ENCODE measurements around the gene TRAF7. TPM values are rescaled to one million over a fixed set of nuclear protein-coding genes. Genes with fewer than 3 reads are reported as not detected.
"Not testable (repeated sequence)": the region's sequence is repeated elsewhere in the genome, so short reads cannot be mapped to it uniquely, and the experiment has no call there.

The TRAF7 gene
- total RNA-seq, 2 experiments from 2014 or later: 53.6 to 82.3 TPM

DNA sequence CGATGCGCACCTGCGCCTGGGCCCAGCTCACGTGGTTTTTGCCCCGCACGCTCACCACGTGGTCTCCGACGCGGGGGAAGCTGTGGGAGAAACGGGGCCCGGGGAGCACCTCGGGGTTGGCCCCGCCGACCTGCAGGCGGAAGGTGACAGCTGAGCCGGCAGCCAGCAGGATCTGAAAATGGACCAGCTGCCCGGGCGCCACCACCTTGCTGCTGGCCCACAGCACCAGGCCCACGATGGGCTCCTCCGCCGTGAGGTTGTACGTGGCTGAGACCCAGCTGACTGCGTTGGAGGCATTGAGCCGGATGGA, 46.4 kb upstream of the TRAF7 start:
- H3K4me1 ChIP-seq (ENCODE audit: insufficient read depth, low read length, poor library complexity, severe bottlenecking); intact Hi-C loops (cut with micrococcal nuclease; ENCODE audit: unreplicated experiment); H3K4me2 ChIP-seq (ENCODE audit: low read length); H3K27ac ChIP-seq (ENCODE audit: low read depth, low read length, poor library complexity, severe bottlenecking); H3K79me2 ChIP-seq (ENCODE audit: insufficient read depth, low read depth, low read length); H3K9me3 ChIP-seq (ENCODE audit: low read length); H4K20me1 ChIP-seq (ENCODE audit: insufficient read depth, low read length); BruUV-seq (replicated peaks); DNase-seq (ENCODE audit: low spot score); H2AFZ ChIP-seq (ENCODE audit: low read length); H3K4me3 ChIP-seq (ENCODE audit: low read depth, low read length, poor library complexity, severe bottlenecking); CTCF ChIA-PET (ENCODE audit: unreplicated experiment); POLR2A ChIA-PET; H3K36me3 ChIP-seq (ENCODE audit: insufficient read depth, low read length); H3K9me2 ChIP-seq (ENCODE audit: insufficient read depth, low read length): not testable (repeated sequence)

DNA sequence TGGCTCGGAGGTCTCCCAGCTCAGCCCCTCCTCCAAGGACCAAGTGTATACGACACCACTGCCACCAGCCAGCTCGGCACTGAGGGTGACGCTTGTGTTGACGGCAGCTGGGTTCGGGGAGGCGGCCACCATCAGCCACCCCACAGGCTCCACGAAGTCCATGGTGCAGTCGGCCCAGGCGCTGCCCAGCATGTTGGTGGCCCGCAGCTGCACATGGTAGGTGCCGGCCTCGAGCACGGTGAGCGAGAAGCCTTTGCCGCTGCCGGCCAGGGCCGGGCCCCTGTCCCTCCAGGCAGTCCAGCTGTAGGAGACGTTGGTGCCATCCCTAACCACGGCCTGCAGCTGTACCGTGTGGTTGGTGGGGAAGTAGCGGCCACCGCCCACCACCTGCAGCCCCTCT, 45.7 kb upstream of the TRAF7 start:
- H3K36me3 ChIP-seq (ENCODE audit: insufficient read depth, low read length): not testable (repeated sequence)

DNA sequence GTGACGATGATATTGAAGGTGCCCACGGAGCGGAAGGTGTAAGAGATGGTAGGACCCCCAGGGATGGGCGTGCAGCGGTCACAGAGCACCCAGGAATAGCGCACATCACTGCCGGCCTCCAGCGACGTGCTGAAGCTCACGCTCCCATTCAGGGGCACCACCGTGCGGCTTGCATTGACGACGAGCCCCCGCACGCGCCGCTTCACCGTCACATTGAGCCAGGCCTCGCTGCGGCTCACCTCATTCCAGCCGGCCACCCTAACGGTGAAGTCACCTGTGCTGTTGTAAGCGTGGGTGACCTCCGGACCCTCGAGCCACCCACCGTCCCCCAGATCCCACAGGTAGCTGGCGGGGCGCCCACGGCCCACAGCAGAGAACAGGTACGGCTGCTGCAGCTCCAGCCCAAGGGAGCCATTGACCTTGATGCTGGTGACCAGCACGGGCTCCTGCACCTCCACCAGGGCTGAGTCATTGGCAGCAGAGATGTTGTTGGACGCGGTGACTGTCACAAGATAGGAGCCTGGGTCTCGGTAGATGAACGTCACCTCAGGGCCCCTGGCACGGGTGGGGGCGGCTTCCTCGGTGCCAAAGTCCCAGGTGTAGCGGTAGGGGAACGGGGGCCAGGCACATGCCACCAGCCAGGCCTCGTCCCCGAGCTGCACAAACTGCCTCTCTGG, 45.1 kb upstream of the TRAF7 start:
- DNase-seq (ENCODE audit: low spot score); BruUV-seq (replicated peaks); CTCF ChIA-PET (ENCODE audit: unreplicated experiment); H3K27ac ChIP-seq (ENCODE audit: low read depth, low read length, poor library complexity, severe bottlenecking); H3K4me2 ChIP-seq (ENCODE audit: low read length); H2AFZ ChIP-seq (ENCODE audit: low read length); H4K20me1 ChIP-seq (ENCODE audit: insufficient read depth, low read length); H3K79me2 ChIP-seq (ENCODE audit: insufficient read depth, low read depth, low read length); H3K9me2 ChIP-seq (ENCODE audit: insufficient read depth, low read length); intact Hi-C loops (cut with micrococcal nuclease; ENCODE audit: unreplicated experiment); H3K4me3 ChIP-seq (ENCODE audit: low read depth, low read length, poor library complexity, severe bottlenecking); H3K4me1 ChIP-seq (ENCODE audit: insufficient read depth, low read length, poor library complexity, severe bottlenecking); H3K36me3 ChIP-seq (ENCODE audit: insufficient read depth, low read length); POLR2A ChIA-PET; H3K9me3 ChIP-seq (ENCODE audit: low read length): not testable (repeated sequence)

More for the DNA sequence above, 45.7 kb upstream of the TRAF7 start:
- H3K9me2 ChIP-seq (ENCODE audit: insufficient read depth, low read length); H4K20me1 ChIP-seq (ENCODE audit: insufficient read depth, low read length); H3K4me3 ChIP-seq (ENCODE audit: low read depth, low read length, poor library complexity, severe bottlenecking); H3K9me3 ChIP-seq (ENCODE audit: low read length); H3K4me2 ChIP-seq (ENCODE audit: low read length); intact Hi-C loops (cut with micrococcal nuclease; ENCODE audit: unreplicated experiment); CTCF ChIA-PET (ENCODE audit: unreplicated experiment); H3K79me2 ChIP-seq (ENCODE audit: insufficient read depth, low read depth, low read length); POLR2A ChIA-PET; H2AFZ ChIP-seq (ENCODE audit: low read length); DNase-seq (ENCODE audit: low spot score); H3K4me1 ChIP-seq (ENCODE audit: insufficient read depth, low read length, poor library complexity, severe bottlenecking); H3K27ac ChIP-seq (ENCODE audit: low read depth, low read length, poor library complexity, severe bottlenecking): not testable (repeated sequence)
- TSS peak; percentile 56 for BruUV-seq (replicated peaks)

DNA sequence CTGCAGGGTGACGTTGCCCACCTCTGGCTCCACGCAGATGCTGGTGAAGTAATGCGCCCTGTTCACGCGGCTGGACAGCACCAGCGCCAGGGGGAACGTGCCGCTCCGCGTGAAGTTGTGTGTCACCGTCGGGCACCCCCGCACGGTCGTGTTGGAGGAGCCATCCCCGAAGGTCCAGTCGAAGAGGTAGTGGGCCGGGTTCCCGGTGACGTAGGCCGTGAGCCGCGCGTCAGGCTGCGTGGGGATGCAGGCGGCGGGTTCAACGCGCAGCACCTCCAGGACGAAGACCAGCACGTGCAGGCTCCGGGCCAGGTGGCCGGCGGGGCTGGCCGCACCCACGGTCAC, 44.6 kb upstream of the TRAF7 start:
- POLR2A ChIA-PET; H3K4me2 ChIP-seq (ENCODE audit: low read length); BruUV-seq (replicated peaks); CTCF ChIA-PET (ENCODE audit: unreplicated experiment); intact Hi-C loops (cut with micrococcal nuclease; ENCODE audit: unreplicated experiment); H2AFZ ChIP-seq (ENCODE audit: low read length); H3K4me3 ChIP-seq (ENCODE audit: low read depth, low read length, poor library complexity, severe bottlenecking); H3K9me2 ChIP-seq (ENCODE audit: insufficient read depth, low read length); H3K27ac ChIP-seq (ENCODE audit: low read depth, low read length, poor library complexity, severe bottlenecking); H4K20me1 ChIP-seq (ENCODE audit: insufficient read depth, low read length); H3K79me2 ChIP-seq (ENCODE audit: insufficient read depth, low read depth, low read length); H3K4me1 ChIP-seq (ENCODE audit: insufficient read depth, low read length, poor library complexity, severe bottlenecking); H3K9me3 ChIP-seq (ENCODE audit: low read length); H3K36me3 ChIP-seq (ENCODE audit: insufficient read depth, low read length); DNase-seq (ENCODE audit: low spot score): not testable (repeated sequence)

DNA sequence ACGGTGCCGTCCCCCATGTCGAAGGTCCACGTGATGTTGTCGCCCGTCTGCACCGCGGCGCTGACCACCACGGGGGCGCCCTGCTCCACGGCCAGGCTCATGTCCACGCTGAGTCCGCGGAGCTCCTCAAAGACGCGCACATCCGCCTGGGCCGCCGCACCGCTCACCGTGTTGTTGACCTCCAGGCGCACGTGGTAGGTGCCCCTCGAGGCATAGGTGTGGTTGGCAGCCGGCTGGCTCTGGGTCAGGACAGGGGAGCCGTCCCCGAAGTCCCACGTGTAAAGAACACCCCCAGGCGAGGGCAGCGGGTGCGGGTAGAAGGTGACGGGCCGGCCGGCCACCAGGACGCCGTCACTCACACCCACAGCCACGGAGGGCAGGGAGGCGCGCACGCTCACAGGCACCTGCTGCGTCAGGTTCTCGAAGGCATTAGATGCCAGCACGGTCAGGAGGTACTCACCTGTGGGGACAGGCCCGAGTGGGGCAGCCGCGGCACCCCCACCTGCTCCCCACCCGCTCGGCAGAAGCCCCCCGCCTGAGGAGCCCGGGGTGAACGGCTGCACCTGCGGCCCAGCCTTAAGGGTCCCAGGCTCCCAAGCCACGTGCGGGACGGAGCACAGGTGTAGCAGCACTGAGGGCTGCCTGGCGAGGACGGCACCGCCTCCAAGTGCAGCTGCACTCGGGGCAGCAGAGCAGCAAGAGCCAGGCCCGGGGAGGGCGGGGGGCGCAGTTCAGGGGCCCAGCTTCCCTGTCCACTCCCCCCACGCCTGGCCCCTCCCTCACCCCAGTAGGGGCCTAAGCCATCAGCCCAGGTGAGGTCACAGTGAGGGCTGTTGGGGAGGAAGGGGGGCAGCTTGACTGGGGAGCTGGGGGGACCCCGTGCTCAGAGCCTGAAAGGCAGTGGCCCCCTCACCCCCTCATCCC, 43.9 kb upstream of the TRAF7 start:
- DNase-seq (ENCODE audit: low spot score); H3K4me2 ChIP-seq (ENCODE audit: low read length); H3K27ac ChIP-seq (ENCODE audit: low read depth, low read length, poor library complexity, severe bottlenecking); POLR2A ChIA-PET; CTCF ChIA-PET (ENCODE audit: unreplicated experiment); H4K20me1 ChIP-seq (ENCODE audit: insufficient read depth, low read length); BruUV-seq (replicated peaks); H3K4me1 ChIP-seq (ENCODE audit: insufficient read depth, low read length, poor library complexity, severe bottlenecking); H3K79me2 ChIP-seq (ENCODE audit: insufficient read depth, low read depth, low read length); H3K36me3 ChIP-seq (ENCODE audit: insufficient read depth, low read length); H3K9me3 ChIP-seq (ENCODE audit: low read length); intact Hi-C loops (cut with micrococcal nuclease; ENCODE audit: unreplicated experiment); H3K9me2 ChIP-seq (ENCODE audit: insufficient read depth, low read length); H3K4me3 ChIP-seq (ENCODE audit: low read depth, low read length, poor library complexity, severe bottlenecking); H2AFZ ChIP-seq (ENCODE audit: low read length): not testable (repeated sequence)

DNA sequence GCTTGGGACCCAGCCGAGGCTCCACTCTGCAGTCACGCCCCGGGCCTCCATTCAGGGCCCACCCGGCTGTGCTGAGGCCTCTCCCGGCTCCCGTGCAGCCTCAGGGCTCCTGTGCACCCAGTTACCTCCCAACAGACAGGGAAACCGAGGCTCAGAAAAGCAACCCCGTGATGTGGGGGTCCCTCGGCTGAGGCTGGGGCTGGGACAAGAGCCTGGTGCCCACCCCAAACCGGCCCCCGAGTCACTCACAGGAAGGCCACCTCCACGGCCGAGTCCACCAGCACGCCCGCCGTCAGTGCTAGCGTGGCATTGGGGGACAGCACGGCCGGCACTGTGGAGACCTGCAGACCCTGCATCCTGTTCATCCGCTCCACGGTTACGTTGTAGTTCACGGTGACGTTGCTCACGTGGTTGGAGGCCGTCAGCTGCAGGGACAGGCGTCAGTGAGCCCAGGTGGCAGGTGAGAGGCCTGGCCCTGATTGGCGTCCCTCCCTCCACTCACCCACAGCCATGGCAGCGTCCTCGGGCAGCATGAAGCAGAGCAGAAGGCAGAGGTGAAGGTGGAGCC, 43.0 kb upstream of the TRAF7 start:
- H2AFZ ChIP-seq (ENCODE audit: low read length); H3K9me3 ChIP-seq (ENCODE audit: low read length); H3K4me1 ChIP-seq (ENCODE audit: insufficient read depth, low read length, poor library complexity, severe bottlenecking); BruUV-seq (replicated peaks); H3K27ac ChIP-seq (ENCODE audit: low read depth, low read length, poor library complexity, severe bottlenecking); H3K36me3 ChIP-seq (ENCODE audit: insufficient read depth, low read length); POLR2A ChIA-PET; CTCF ChIA-PET (ENCODE audit: unreplicated experiment); H3K79me2 ChIP-seq (ENCODE audit: insufficient read depth, low read depth, low read length); H3K4me2 ChIP-seq (ENCODE audit: low read length); H3K9me2 ChIP-seq (ENCODE audit: insufficient read depth, low read length); intact Hi-C loops (cut with micrococcal nuclease; ENCODE audit: unreplicated experiment); H3K4me3 ChIP-seq (ENCODE audit: low read depth, low read length, poor library complexity, severe bottlenecking); H4K20me1 ChIP-seq (ENCODE audit: insufficient read depth, low read length); DNase-seq (ENCODE audit: low spot score): not testable (repeated sequence)
